HG02571 (cell line): Measurements from ENCODE around the gene COL27A1.

Experiments
- ATAC-seq: cut with Tn5 transposase; IDR thresholded peaks from one replicate; pipeline ENCODE4 v1.9.1; 2021; ENCODE audit warnings: mild to moderate bottlenecking, moderate library complexity; ENCODE audit not compliant: unreplicated experiment

COL27A1 gene

GRCh38 chr9:114348261-114348905, 193.0 kb downstream of the COL27A1 start:
- no peak for ATAC-seq

GRCh38 chr9:114348906-114349482, 193.7 kb downstream of the COL27A1 start:
- ATAC-seq, result peak; percentile 91

- no peak for ATAC-seq
These were observed 194.6 kb downstream of the COL27A1 start for GRCh38 chr9:114349713-114350480.

- no peak for ATAC-seq
These were observed 195.5 kb downstream of the COL27A1 start for GRCh38 chr9:114350636-114351401.

- no peak for ATAC-seq
These were observed 196.6 kb downstream of the COL27A1 start for GRCh38 chr9:114351932-114352331.

- ATAC-seq, result no peak
These were observed 200.5 kb downstream of the COL27A1 start for GRCh38 chr9:114355821-114356220.

GRCh38 chr9:114356792-114357191, 201.5 kb downstream of the COL27A1 start:
- no peak for ATAC-seq

- no peak for ATAC-seq
These were observed 202.0 kb downstream of the COL27A1 start for GRCh38 chr9:114357360-114357759.

GRCh38 chr9:114357911-114358328, 202.6 kb downstream of the COL27A1 start:
- no peak for ATAC-seq

GRCh38 chr9:114359801-114360200, 204.5 kb downstream of the COL27A1 start:
- ATAC-seq, result no peak

- ATAC-seq, result no peak
These were observed 206.2 kb downstream of the COL27A1 start for GRCh38 chr9:114361542-114361941.
